Panc1 (cell line): ENCODE data around the gene VPS41.

Experiments used
- POLR2AphosphoS5 ChIP-seq: IDR thresholded peaks from 2 replicates; pipeline ENCODE4 v1.6.1; 2012; ENCODE audit warnings: mild to moderate bottlenecking, low read depth, low read length, moderate library complexity
- TF ChIP-seq, protein P1 (sequence below), 2 experiments: IDR thresholded peaks; 2 replicates each; pipeline ENCODE4 v1.6.1; 2011 to 2012; ENCODE audit warnings: low read depth in 2 of 2, control low read depth in 1 of 2, low read length in 1 of 2, mild to moderate bottlenecking in 1 of 2, moderate library complexity in 1 of 2; ENCODE audit not compliant: insufficient read depth in 1 of 2
- TF ChIP-seq, protein P2 (sequence below): fragments of 450-650 bp; IDR thresholded peaks from 2 replicates; pipeline ENCODE4 v1.5.1; 2017; ENCODE audit warnings: mild to moderate bottlenecking

GRCh38 chr7:38953971-38954370, 45.0 kb upstream of the VPS41 start:
- TF ChIP-seq, protein P1, sequence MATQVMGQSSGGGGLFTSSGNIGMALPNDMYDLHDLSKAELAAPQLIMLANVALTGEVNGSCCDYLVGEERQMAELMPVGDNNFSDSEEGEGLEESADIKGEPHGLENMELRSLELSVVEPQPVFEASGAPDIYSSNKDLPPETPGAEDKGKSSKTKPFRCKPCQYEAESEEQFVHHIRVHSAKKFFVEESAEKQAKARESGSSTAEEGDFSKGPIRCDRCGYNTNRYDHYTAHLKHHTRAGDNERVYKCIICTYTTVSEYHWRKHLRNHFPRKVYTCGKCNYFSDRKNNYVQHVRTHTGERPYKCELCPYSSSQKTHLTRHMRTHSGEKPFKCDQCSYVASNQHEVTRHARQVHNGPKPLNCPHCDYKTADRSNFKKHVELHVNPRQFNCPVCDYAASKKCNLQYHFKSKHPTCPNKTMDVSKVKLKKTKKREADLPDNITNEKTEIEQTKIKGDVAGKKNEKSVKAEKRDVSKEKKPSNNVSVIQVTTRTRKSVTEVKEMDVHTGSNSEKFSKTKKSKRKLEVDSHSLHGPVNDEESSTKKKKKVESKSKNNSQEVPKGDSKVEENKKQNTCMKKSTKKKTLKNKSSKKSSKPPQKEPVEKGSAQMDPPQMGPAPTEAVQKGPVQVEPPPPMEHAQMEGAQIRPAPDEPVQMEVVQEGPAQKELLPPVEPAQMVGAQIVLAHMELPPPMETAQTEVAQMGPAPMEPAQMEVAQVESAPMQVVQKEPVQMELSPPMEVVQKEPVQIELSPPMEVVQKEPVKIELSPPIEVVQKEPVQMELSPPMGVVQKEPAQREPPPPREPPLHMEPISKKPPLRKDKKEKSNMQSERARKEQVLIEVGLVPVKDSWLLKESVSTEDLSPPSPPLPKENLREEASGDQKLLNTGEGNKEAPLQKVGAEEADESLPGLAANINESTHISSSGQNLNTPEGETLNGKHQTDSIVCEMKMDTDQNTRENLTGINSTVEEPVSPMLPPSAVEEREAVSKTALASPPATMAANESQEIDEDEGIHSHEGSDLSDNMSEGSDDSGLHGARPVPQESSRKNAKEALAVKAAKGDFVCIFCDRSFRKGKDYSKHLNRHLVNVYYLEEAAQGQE (IDR thresholded peaks at IDR 0.05; ENCODE audit: insufficient read depth in 1 of 2, low read depth in 2 of 2, low read length in 1 of 2), result no peak
- TF ChIP-seq, protein P2, sequence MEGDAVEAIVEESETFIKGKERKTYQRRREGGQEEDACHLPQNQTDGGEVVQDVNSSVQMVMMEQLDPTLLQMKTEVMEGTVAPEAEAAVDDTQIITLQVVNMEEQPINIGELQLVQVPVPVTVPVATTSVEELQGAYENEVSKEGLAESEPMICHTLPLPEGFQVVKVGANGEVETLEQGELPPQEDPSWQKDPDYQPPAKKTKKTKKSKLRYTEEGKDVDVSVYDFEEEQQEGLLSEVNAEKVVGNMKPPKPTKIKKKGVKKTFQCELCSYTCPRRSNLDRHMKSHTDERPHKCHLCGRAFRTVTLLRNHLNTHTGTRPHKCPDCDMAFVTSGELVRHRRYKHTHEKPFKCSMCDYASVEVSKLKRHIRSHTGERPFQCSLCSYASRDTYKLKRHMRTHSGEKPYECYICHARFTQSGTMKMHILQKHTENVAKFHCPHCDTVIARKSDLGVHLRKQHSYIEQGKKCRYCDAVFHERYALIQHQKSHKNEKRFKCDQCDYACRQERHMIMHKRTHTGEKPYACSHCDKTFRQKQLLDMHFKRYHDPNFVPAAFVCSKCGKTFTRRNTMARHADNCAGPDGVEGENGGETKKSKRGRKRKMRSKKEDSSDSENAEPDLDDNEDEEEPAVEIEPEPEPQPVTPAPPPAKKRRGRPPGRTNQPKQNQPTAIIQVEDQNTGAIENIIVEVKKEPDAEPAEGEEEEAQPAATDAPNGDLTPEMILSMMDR, result no peak
- no peak for TF ChIP-seq POLR2AphosphoS5
